ENCODE measurements around the gene COX11.
A peak's percentile ranks its signal among the peaks of the same experiment; 100 is the strongest.

COX11 gene

GRCh38 chr17:54937018-54937417, 31.4 kb downstream of the COX11 start:
- Histone ChIP-seq H3K4me1 (ENCODE audit: control insufficient read depth, insufficient read depth, low read length, poor library complexity, severe bottlenecking) (no peaks in the 10 kb centered on the region), H3K36me3 (ENCODE audit: control insufficient read depth, insufficient read depth, low read length) (peaks cover 38% of the 10 kb centered on the region), H3K27ac (ENCODE audit: low read depth, low read length, severe bottlenecking) (peak overlapping the region; percentile 16), H3K4me3 (ENCODE audit: extremely low read depth, insufficient read depth, low read length, poor library complexity, severe bottlenecking) (no peak overlapping the region), H3K9me3 (ENCODE audit: control insufficient read depth, low read length) (no peaks in the 10 kb centered on the region)
- 75 to 88% methylated on average over 2 to 5 of the region's 5 CpGs for WGBS, 2 experiments (ENCODE audit: insufficient coverage in 2 of 2)

- H3K36me3 ChIP-seq (ENCODE audit: control insufficient read depth, insufficient read depth, low read length): peaks cover 43% of the 10 kb centered on the region
- H3K4me1 ChIP-seq (ENCODE audit: control insufficient read depth, insufficient read depth, low read length, poor library complexity, severe bottlenecking): no peaks in the 10 kb centered on the region
- no peak overlapping the region for H3K4me3 ChIP-seq (ENCODE audit: extremely low read depth, insufficient read depth, low read length, poor library complexity, severe bottlenecking)
- WGBS, 2 experiments (ENCODE audit: insufficient coverage in 2 of 2): 88 to 97% methylated on average over 2 to 4 of the region's 5 CpGs
- H3K9me3 ChIP-seq (ENCODE audit: control insufficient read depth, low read length): no peaks in the 10 kb centered on the region
- no peak overlapping the region for H3K27ac ChIP-seq (ENCODE audit: low read depth, low read length, severe bottlenecking)
These were observed 33.0 kb downstream of the COX11 start for GRCh38 chr17:54935471-54935870.

DNA sequence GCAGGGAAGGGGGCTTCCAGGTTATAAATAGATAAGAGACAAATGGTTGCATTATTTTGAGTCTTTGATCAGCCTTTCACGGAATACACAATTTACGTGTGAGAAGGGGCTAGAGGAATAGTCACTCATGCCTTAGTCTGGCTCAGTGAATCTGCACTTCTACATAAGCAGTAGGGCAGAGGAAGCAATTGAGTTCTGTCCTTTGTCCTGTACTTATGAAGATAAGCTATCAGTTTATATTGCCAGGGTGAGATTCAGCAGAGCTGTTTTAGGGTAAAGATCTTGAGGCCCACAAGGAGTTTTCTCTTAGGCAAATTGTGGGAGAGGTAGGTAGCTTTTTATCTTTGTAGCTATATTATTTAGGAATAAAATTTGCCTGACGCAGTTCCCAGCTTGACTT, 34.5 kb downstream of the COX11 start:
- Histone ChIP-seq H3K4me1 (ENCODE audit: control insufficient read depth, insufficient read depth, low read length, poor library complexity, severe bottlenecking) (no peaks in the 10 kb centered on the region), H3K9me3 (ENCODE audit: control insufficient read depth, low read length) (no peaks in the 10 kb centered on the region), H3K4me3 (ENCODE audit: extremely low read depth, insufficient read depth, low read length, poor library complexity, severe bottlenecking) (no peak overlapping the region), H3K27ac (ENCODE audit: low read depth, low read length, severe bottlenecking) (no peak overlapping the region), H3K36me3 (ENCODE audit: control insufficient read depth, insufficient read depth, low read length) (peaks cover 37% of the 10 kb centered on the region)
- 88 to 90% methylated on average over 2 of the region's 3 CpGs for WGBS, 2 experiments (ENCODE audit: insufficient coverage in 2 of 2)

GRCh38 chr17:54932711-54933110, 35.7 kb downstream of the COX11 start:
- WGBS, 2 experiments (ENCODE audit: insufficient coverage in 2 of 2): 60% methylated on average over 1 of the region's 1 CpG
- H3K9me3 ChIP-seq (ENCODE audit: control insufficient read depth, low read length): no peaks in the 10 kb centered on the region
- H3K4me1 ChIP-seq (ENCODE audit: control insufficient read depth, insufficient read depth, low read length, poor library complexity, severe bottlenecking): no peaks in the 10 kb centered on the region
- no peak overlapping the region for H3K27ac ChIP-seq (ENCODE audit: low read depth, low read length, severe bottlenecking)
- H3K4me3 ChIP-seq (ENCODE audit: extremely low read depth, insufficient read depth, low read length, poor library complexity, severe bottlenecking): no peak overlapping the region
- H3K36me3 ChIP-seq (ENCODE audit: control insufficient read depth, insufficient read depth, low read length): peaks cover 39% of the 10 kb centered on the region

DNA sequence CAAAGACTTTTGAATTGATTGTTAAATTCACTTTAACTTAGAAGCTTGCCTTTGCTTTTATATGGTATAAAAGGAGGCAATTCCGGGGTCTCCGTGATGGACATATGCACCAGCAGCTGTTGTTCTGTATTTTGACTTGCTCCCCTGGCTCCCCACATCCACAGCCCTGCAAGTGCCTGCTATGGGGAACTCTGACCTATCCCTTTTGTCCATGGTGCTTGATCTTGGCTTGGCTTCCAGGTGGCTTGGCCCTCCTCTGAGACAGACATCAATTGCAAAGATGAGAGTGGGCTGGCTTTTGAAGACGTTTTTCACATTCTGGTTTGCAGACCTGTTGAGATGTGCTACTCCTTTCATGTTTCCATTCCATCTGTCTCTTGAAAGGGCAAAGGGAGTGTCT, 40.9 kb downstream of the COX11 start:
- no peak overlapping the region for H3K4me3 ChIP-seq (ENCODE audit: extremely low read depth, insufficient read depth, low read length, poor library complexity, severe bottlenecking)
- no peak overlapping the region for H3K27ac ChIP-seq (ENCODE audit: low read depth, low read length, severe bottlenecking)
- WGBS, 2 experiments (ENCODE audit: insufficient coverage in 2 of 2): 89% methylated on average over 1 of the region's 3 CpGs; no CpG with 5 or more reads in 1 of the 2 experiments
- no peaks in the 10 kb centered on the region for H3K4me1 ChIP-seq (ENCODE audit: control insufficient read depth, insufficient read depth, low read length, poor library complexity, severe bottlenecking)
- H3K9me3 ChIP-seq (ENCODE audit: control insufficient read depth, low read length): no peaks in the 10 kb centered on the region
- H3K36me3 ChIP-seq (ENCODE audit: control insufficient read depth, insufficient read depth, low read length): peaks cover 24% of the 10 kb centered on the region

- Histone ChIP-seq H3K4me1 (ENCODE audit: control insufficient read depth, insufficient read depth, low read length, poor library complexity, severe bottlenecking) (no peaks in the 10 kb centered on the region), H3K9me3 (ENCODE audit: control insufficient read depth, low read length) (no peaks in the 10 kb centered on the region), H3K36me3 (ENCODE audit: control insufficient read depth, insufficient read depth, low read length) (peaks cover 18% of the 10 kb centered on the region), H3K4me3 (ENCODE audit: extremely low read depth, insufficient read depth, low read length, poor library complexity, severe bottlenecking) (no peak overlapping the region), H3K27ac (ENCODE audit: low read depth, low read length, severe bottlenecking) (no peak overlapping the region)
- WGBS, 2 experiments (ENCODE audit: insufficient coverage in 2 of 2): 87 to 88% methylated on average over 4 to 5 of the region's 5 CpGs
These were observed 44.0 kb downstream of the COX11 start for GRCh38 chr17:54924405-54924804.

GRCh38 chr17:54920819-54921218, 47.6 kb downstream of the COX11 start:
- H3K36me3 ChIP-seq (ENCODE audit: control insufficient read depth, insufficient read depth, low read length): peaks cover 24% of the 10 kb centered on the region
- WGBS, 2 experiments (ENCODE audit: insufficient coverage in 2 of 2): 95 to 100% methylated on average over 1 to 4 of the region's 6 CpGs
- H3K4me1 ChIP-seq (ENCODE audit: control insufficient read depth, insufficient read depth, low read length, poor library complexity, severe bottlenecking): no peaks in the 10 kb centered on the region
- no peak overlapping the region for H3K27ac ChIP-seq (ENCODE audit: low read depth, low read length, severe bottlenecking)
- H3K9me3 ChIP-seq (ENCODE audit: control insufficient read depth, low read length): no peaks in the 10 kb centered on the region
- no peak overlapping the region for H3K4me3 ChIP-seq (ENCODE audit: extremely low read depth, insufficient read depth, low read length, poor library complexity, severe bottlenecking)

- peaks cover 37% of the 10 kb centered on the region for H3K36me3 ChIP-seq (ENCODE audit: control insufficient read depth, insufficient read depth, low read length)
- no peaks in the 10 kb centered on the region for H3K9me3 ChIP-seq (ENCODE audit: control insufficient read depth, low read length)
- H3K27ac ChIP-seq (ENCODE audit: low read depth, low read length, severe bottlenecking): no peak overlapping the region
- no peak overlapping the region for H3K4me3 ChIP-seq (ENCODE audit: extremely low read depth, insufficient read depth, low read length, poor library complexity, severe bottlenecking)
- H3K4me1 ChIP-seq (ENCODE audit: control insufficient read depth, insufficient read depth, low read length, poor library complexity, severe bottlenecking): no peaks in the 10 kb centered on the region
These were observed 49.0 kb downstream of the COX11 start for GRCh38 chr17:54919425-54919824.

DNA sequence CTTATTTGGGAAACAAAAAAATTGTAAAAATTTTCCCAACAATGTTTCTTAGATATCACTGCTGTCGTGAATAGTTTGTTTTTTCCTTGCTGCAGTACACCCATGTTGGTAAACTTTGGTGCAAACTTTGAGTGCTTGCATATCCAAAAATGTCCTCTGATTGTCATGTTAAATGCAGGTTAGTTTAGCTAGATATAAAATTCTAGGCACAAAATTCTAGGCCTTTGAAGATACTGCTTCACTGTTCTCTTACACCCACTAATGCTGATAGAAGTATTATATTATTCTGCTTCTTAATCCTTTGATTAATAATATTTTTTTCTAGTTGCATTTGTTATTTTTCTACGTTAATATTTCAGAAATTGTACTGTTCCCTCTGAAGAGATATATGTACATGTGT, 51.7 kb downstream of the COX11 start:
- H3K9me3 ChIP-seq (ENCODE audit: control insufficient read depth, low read length): no peaks in the 10 kb centered on the region
- no peaks in the 10 kb centered on the region for H3K4me1 ChIP-seq (ENCODE audit: control insufficient read depth, insufficient read depth, low read length, poor library complexity, severe bottlenecking)
- H3K4me3 ChIP-seq (ENCODE audit: extremely low read depth, insufficient read depth, low read length, poor library complexity, severe bottlenecking): no peak overlapping the region
- no CpG with 5 or more reads among the region's 2 CpGs for WGBS, 2 experiments (ENCODE audit: insufficient coverage in 2 of 2)
- H3K27ac ChIP-seq (ENCODE audit: low read depth, low read length, severe bottlenecking): no peak overlapping the region
- H3K36me3 ChIP-seq (ENCODE audit: control insufficient read depth, insufficient read depth, low read length): peaks cover 48% of the 10 kb centered on the region

All from mesodermal cell (in vitro differentiated cells).